Pancreas (tissue), 10 donors: Measurements from ENCODE around the gene PPM1L. TPM values are rescaled to one million over a fixed set of nuclear protein-coding genes. Genes with fewer than 3 reads are reported as not detected.

Experiments
- ATAC-seq, 4 donors: fragments of 200-7000 bp; cut with Tn5 transposase; one replicate each; pipeline versions ENCODE4 v1.8.0 to v1.9.1; 2020; ENCODE audit warnings: mild to moderate bottlenecking in 4 of 4, moderate library complexity in 4 of 4
- DNase-seq, 6 donors: peaks; one replicate each; pipeline ENCODE4 v3.0.0-alpha.2; 2020
- FAIRE-seq: peaks from 2 replicates; lab custom pipeline; 2012; peaks lifted over from hg19 to GRCh38; lab: Jason Lieb, UNC
- H3K27ac ChIP-seq, 4 donors: fragments of 200-600 bp; sonication (generic); 1 replicate in 3 of 4; 2 replicates in 1 of 4; pipeline versions ENCODE4 v1.5.0 to v1.8.0; 2020
- H3K27me3 ChIP-seq, 4 donors: fragments of 200-600 bp; one replicate each; pipeline ENCODE4 v1.8.0; 2021
- H3K36me3 ChIP-seq, 3 donors: fragments of 200-600 bp; sonication (generic) in 1 of 3; one replicate each; pipeline versions ENCODE4 v1.5.0 to v1.8.0; 2020 to 2021
- H3K4me1 ChIP-seq, 3 donors: fragments of 200-600 bp; one replicate each; pipeline ENCODE4 v1.8.0; 2021
- H3K4me3 ChIP-seq, 4 donors: fragments of 200-600 bp; sonication (generic) in 2 of 4; one replicate each; pipeline versions ENCODE4 v1.5.0 to v1.8.0; 2020 to 2021
- H3K9me3 ChIP-seq, 4 donors: fragments of 200-600 bp; one replicate each; pipeline ENCODE4 v1.8.0; 2021
- WGBS, 2 donors: extraction: QIAGEN DNeasy Blood & Tissue Kit; methylation state at CpG; one replicate each; pipeline ENCODE4 v1.1.7; 2013; 5-methylcytosine and 5-hydroxymethylcytosine counted together
- intact Hi-C, 3 donors: fragments of 100-400 bp; cut with DNase I; formaldehyde crosslinking; loops; one replicate each; pipeline versions ENCODE4 v1.11.1 to v1.14.2; 2022
- polyA plus RNA-seq, 2 donors: library from polyadenylated mRNA; stranded (reverse); fragments of 200-250 nt; gene quantifications; one replicate each; pipeline ENCODE4 v1.2.3, GENCODE V29; 2013
- total RNA-seq, 6 donors: library from RNA; stranded (reverse); fragmentation: NEBNext Ultra II Directional in 4 of 6; extraction: Animal tissue kit (Norgen Biotek cat#: 25700) in 4 of 6; gene quantifications; one replicate each; pipeline versions ENCODE4 v1.2.1 to v1.2.4, GENCODE V29; 2021 to 2023
- TF ChIP-seq, protein P1 (sequence below), 4 donors: fragments of 200-600 bp; sonication (generic) in 3 of 4; IDR thresholded peaks; one replicate each; pipeline versions ENCODE4 v1.5.0 to v1.8.0; 2021; ENCODE audit warnings: antibody characterized with exemption in 4 of 4
- donor health status: healthy with polysubstance abuse.
- donor health status: DM: no; HTN: no; CAD: no; lungs with moderate emphysema.
- donor health status: DM: no; HTN: no; CAD: no.
- donor health status: control.
- donor health status: control.
- donor health status: Bipolar disorder and iron deficiency.
- donor health status: DM: yes; HTN: yes; CAD: no.
- donor health status: DM: no; HTN: no; CAD: no.
- donor health status: DM: no; HTN: no; CAD: no.
- donor health status: DM: yes; HTN: yes; CAD: no.

Gene PPM1L
- total and polyA plus RNA-seq, 8 donors, result 2.3 to 12.3 (median 6.4) TPM

- intact Hi-C loops, result no loop called here
- TF ChIP-seq, protein P1, sequence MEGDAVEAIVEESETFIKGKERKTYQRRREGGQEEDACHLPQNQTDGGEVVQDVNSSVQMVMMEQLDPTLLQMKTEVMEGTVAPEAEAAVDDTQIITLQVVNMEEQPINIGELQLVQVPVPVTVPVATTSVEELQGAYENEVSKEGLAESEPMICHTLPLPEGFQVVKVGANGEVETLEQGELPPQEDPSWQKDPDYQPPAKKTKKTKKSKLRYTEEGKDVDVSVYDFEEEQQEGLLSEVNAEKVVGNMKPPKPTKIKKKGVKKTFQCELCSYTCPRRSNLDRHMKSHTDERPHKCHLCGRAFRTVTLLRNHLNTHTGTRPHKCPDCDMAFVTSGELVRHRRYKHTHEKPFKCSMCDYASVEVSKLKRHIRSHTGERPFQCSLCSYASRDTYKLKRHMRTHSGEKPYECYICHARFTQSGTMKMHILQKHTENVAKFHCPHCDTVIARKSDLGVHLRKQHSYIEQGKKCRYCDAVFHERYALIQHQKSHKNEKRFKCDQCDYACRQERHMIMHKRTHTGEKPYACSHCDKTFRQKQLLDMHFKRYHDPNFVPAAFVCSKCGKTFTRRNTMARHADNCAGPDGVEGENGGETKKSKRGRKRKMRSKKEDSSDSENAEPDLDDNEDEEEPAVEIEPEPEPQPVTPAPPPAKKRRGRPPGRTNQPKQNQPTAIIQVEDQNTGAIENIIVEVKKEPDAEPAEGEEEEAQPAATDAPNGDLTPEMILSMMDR (IDR thresholded peaks at IDR 0.05), result no peak
- Histone ChIP-seq H3K9me3 (no peaks in the 10 kb centered on the region), H3K27me3 (no peaks in the 10 kb centered on the region), H3K36me3 (no peaks in the 10 kb centered on the region), H3K27ac (no peak overlapping the region), H3K4me1 (no peaks in the 10 kb centered on the region), H3K4me3 (no peak overlapping the region)
- FAIRE-seq (no peak), ATAC-seq (no peak), DNase-seq (no peak)
Measured at GRCh38 chr3:160826408-160826807, 70.4 kb downstream of the PPM1L start.

DNA sequence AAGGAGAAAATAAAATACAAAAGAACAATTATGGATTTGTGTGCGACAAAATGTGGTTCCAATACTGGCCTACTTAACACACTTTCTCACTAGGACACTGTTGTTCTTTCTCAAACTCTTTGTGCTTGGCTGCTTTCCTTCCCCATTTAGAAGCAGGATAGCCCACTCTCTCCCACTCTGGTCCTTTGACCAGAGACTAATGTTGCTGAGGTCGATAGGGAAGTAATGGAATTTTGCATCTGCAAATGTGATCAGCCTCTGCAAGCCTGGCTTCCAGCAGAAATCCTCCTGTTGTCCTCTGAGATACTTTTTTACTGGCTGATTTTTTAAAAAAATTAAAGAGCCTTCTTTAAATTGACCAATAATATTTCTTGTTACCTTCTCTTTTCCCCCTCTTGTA lies 71.0 kb downstream of the PPM1L start:
- Histone ChIP-seq H3K4me1 (no peaks in the 10 kb centered on the region), H3K36me3 (no peaks in the 10 kb centered on the region), H3K27me3 (no peaks in the 10 kb centered on the region), H3K9me3 (no peaks in the 10 kb centered on the region), H3K27ac (no peak overlapping the region), H3K4me3 (no peak overlapping the region)
- intact Hi-C loops, result no loop called here
- TF ChIP-seq, protein P1 (IDR thresholded peaks at IDR 0.05), result no peak
- ATAC-seq, result no peak
- no peak for FAIRE-seq
- DNase-seq, result no peak
- 83 to 87% methylated on average over 2 of the region's 2 CpGs for WGBS, 2 donors

- H3K4me1 ChIP-seq, result no peaks in the 10 kb centered on the region
- intact Hi-C loops, result no loop called here
- FAIRE-seq, result no peak
- H3K4me3 ChIP-seq, result no peak overlapping the region
- H3K36me3 ChIP-seq, result no peaks in the 10 kb centered on the region
- TF ChIP-seq, protein P1 (IDR thresholded peaks at IDR 0.05), result no peak
- H3K9me3 ChIP-seq, result no peaks in the 10 kb centered on the region
- no peak overlapping the region for H3K27ac ChIP-seq
- 68 to 76% methylated on average over 1 of the region's 1 CpG for WGBS, 2 donors
- no peak for DNase-seq
- no peaks in the 10 kb centered on the region for H3K27me3 ChIP-seq
- no peak for ATAC-seq
Measured at GRCh38 chr3:160827516-160827915, 71.5 kb downstream of the PPM1L start.

DNA sequence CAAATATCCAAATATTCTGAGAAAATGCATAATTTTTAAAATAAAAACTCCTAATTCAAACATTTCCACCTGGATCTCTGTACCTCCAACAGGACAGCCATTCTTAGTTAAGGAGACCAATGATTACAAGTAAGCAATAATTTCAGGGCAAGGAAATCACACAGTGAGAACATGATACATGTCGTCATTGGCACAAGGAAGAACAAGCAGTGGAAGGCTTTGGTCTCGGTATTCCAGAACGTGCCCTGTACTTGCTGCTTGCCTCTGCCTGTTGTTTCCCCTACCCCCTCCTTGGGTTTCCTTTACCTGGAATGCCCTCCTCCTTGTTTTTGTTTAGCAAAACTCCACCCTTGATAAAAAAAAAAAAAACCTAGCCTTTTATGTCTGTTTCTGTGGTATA lies 72.8 kb downstream of the PPM1L start:
- Histone ChIP-seq H3K36me3 (no peaks in the 10 kb centered on the region), H3K9me3 (no peaks in the 10 kb centered on the region), H3K27me3 (no peaks in the 10 kb centered on the region), H3K4me3 (no peak overlapping the region), H3K4me1 (no peaks in the 10 kb centered on the region), H3K27ac (no peak overlapping the region)
- DNase-seq, result no peak
- peak in 1 of 4 donors; percentile 44 for ATAC-seq
- 88 to 92% methylated on average over 3 of the region's 3 CpGs for WGBS, 2 donors
- intact Hi-C loops, result no loop called here
- no peak for FAIRE-seq
- TF ChIP-seq, protein P1 (IDR thresholded peaks at IDR 0.05), result no peak

- 49 to 57% methylated on average over 3 of the region's 3 CpGs for WGBS, 2 donors
- no peak overlapping the region for H3K4me3 ChIP-seq
- no peak for DNase-seq
- H3K27me3 ChIP-seq, result no peaks in the 10 kb centered on the region
- no peak for FAIRE-seq
- intact Hi-C loops, result no loop called here
- ATAC-seq, result peak in 2 of 4 donors; percentile 48 to 69
- H3K36me3 ChIP-seq, result no peaks in the 10 kb centered on the region
- no peaks in the 10 kb centered on the region for H3K4me1 ChIP-seq
- no peaks in the 10 kb centered on the region for H3K9me3 ChIP-seq
- H3K27ac ChIP-seq, result no peak overlapping the region
- TF ChIP-seq, protein P1 (IDR thresholded peaks at IDR 0.05), result no peak
Measured at GRCh38 chr3:160829486-160830009, 73.5 kb downstream of the PPM1L start.
